ENCODE data around the gene YDJC.
"Not testable (repeated sequence)": the region's sequence is repeated elsewhere in the genome, so short reads cannot be mapped to it uniquely, and the experiment has no call there.

Gene YDJC

GRCh38 chr22:21615731-21616130 lies 14.1 kb downstream of the YDJC start:
- H3K9me3 Mint-ChIP-seq = no peaks in the 10 kb centered on the region
- H3K27me3 Mint-ChIP-seq = no peaks in the 10 kb centered on the region
- H3K36me3 Mint-ChIP-seq (ENCODE audit: low read depth) = peaks cover 98% of the 10 kb centered on the region
- peaks cover 50% of the 10 kb centered on the region for H3K4me1 Mint-ChIP-seq (ENCODE audit: low read depth)
- intact Hi-C loops (cut with micrococcal nuclease) = no loop called here
- H3K4me3 Mint-ChIP-seq = no peak overlapping the region
- no peak overlapping the region for H3K27ac Mint-ChIP-seq

- Mint-ChIP-seq H3K4me3 (no peak overlapping the region), H3K9me3 (no peaks in the 10 kb centered on the region), H3K27me3 (no peaks in the 10 kb centered on the region), H3K4me1 (ENCODE audit: low read depth) (peaks cover 33% of the 10 kb centered on the region), H3K27ac (no peak overlapping the region), H3K36me3 (ENCODE audit: low read depth) (peaks cover 98% of the 10 kb centered on the region)
- intact Hi-C loops (cut with micrococcal nuclease) = no loop called here
These were observed 16.1 kb downstream of the YDJC start for GRCh38 chr22:21613553-21614233.

GRCh38 chr22:21612858-21613257 lies 17.0 kb downstream of the YDJC start:
- Mint-ChIP-seq H3K9me3 (no peaks in the 10 kb centered on the region), H3K36me3 (ENCODE audit: low read depth) (peaks cover 93% of the 10 kb centered on the region), H3K4me1 (ENCODE audit: low read depth) (peaks cover 33% of the 10 kb centered on the region), H3K27ac (no peak overlapping the region), H3K27me3 (no peaks in the 10 kb centered on the region), H3K4me3 (no peak overlapping the region)
- intact Hi-C loops (cut with micrococcal nuclease) = no loop called here

- Mint-ChIP-seq H3K4me1 (ENCODE audit: low read depth) (peaks cover 41% of the 10 kb centered on the region), H3K27ac (no peak overlapping the region), H3K27me3 (no peaks in the 10 kb centered on the region), H3K36me3 (ENCODE audit: low read depth) (peaks cover 86% of the 10 kb centered on the region), H3K4me3 (no peak overlapping the region), H3K9me3 (no peaks in the 10 kb centered on the region)
- intact Hi-C loops (cut with micrococcal nuclease) = no loop called here
These were observed 18.4 kb downstream of the YDJC start for GRCh38 chr22:21611210-21611977.

GRCh38 chr22:21609556-21610157 lies 20.2 kb downstream of the YDJC start:
- H3K4me1 Mint-ChIP-seq (ENCODE audit: low read depth) = peaks cover 49% of the 10 kb centered on the region

GRCh38 chr22:21606775-21607174 lies 23.0 kb downstream of the YDJC start:
- Mint-ChIP-seq H3K27me3 (no peaks in the 10 kb centered on the region), H3K27ac (peak overlapping the region; percentile 11), H3K9me3 (no peaks in the 10 kb centered on the region), H3K4me3 (no peak overlapping the region), H3K4me1 (ENCODE audit: low read depth) (peaks cover 54% of the 10 kb centered on the region), H3K36me3 (ENCODE audit: low read depth) (peaks cover 62% of the 10 kb centered on the region)
- intact Hi-C loops (cut with micrococcal nuclease) = no loop called here

More at GRCh38 chr22:21609556-21610157, 20.2 kb downstream of the YDJC start:
- H3K9me3 Mint-ChIP-seq; intact Hi-C loops (cut with micrococcal nuclease); H3K27ac Mint-ChIP-seq; H3K27me3 Mint-ChIP-seq; H3K4me3 Mint-ChIP-seq: not testable (repeated sequence)
- H3K36me3 Mint-ChIP-seq (ENCODE audit: low read depth) = peaks cover 80% of the 10 kb centered on the region

- H3K27ac Mint-ChIP-seq = no peak overlapping the region
- no peaks in the 10 kb centered on the region for H3K27me3 Mint-ChIP-seq
- peaks cover 49% of the 10 kb centered on the region for H3K4me1 Mint-ChIP-seq (ENCODE audit: low read depth)
- no peaks in the 10 kb centered on the region for H3K9me3 Mint-ChIP-seq
- intact Hi-C loops (cut with micrococcal nuclease) = no loop called here
- H3K36me3 Mint-ChIP-seq (ENCODE audit: low read depth) = peaks cover 54% of the 10 kb centered on the region
- no peak overlapping the region for H3K4me3 Mint-ChIP-seq
These were observed 23.8 kb downstream of the YDJC start for GRCh38 chr22:21605887-21606564.

- peaks cover 56% of the 10 kb centered on the region for H3K4me1 Mint-ChIP-seq (ENCODE audit: low read depth)
- intact Hi-C loops (cut with micrococcal nuclease) = no loop called here
- no peaks in the 10 kb centered on the region for H3K27me3 Mint-ChIP-seq
- H3K4me3 Mint-ChIP-seq = no peak overlapping the region
- H3K9me3 Mint-ChIP-seq = no peaks in the 10 kb centered on the region
- peaks cover 47% of the 10 kb centered on the region for H3K36me3 Mint-ChIP-seq (ENCODE audit: low read depth)
- peak overlapping the region; percentile 27 for H3K27ac Mint-ChIP-seq
These were observed 25.8 kb downstream of the YDJC start for GRCh38 chr22:21603973-21604372.

GRCh38 chr22:21602579-21602978 lies 27.2 kb downstream of the YDJC start:
- H3K4me1 Mint-ChIP-seq (ENCODE audit: low read depth) = peaks cover 62% of the 10 kb centered on the region
- intact Hi-C loops (cut with micrococcal nuclease) = no loop called here
- H3K9me3 Mint-ChIP-seq = no peaks in the 10 kb centered on the region
- H3K4me3 Mint-ChIP-seq = no peak overlapping the region
- H3K27ac Mint-ChIP-seq = no peak overlapping the region
- no peaks in the 10 kb centered on the region for H3K27me3 Mint-ChIP-seq
- peaks cover 51% of the 10 kb centered on the region for H3K36me3 Mint-ChIP-seq (ENCODE audit: low read depth)

GRCh38 chr22:21599053-21599893 lies 30.5 kb downstream of the YDJC start:
- H3K4me1 Mint-ChIP-seq (ENCODE audit: low read depth) = peaks cover 50% of the 10 kb centered on the region
- H3K27ac Mint-ChIP-seq = peak overlapping the region; percentile 46
- H3K9me3 Mint-ChIP-seq = no peaks in the 10 kb centered on the region
- no peak overlapping the region for H3K4me3 Mint-ChIP-seq
- intact Hi-C loops (cut with micrococcal nuclease) = no loop called here
- no peaks in the 10 kb centered on the region for H3K27me3 Mint-ChIP-seq
- H3K36me3 Mint-ChIP-seq (ENCODE audit: low read depth) = peaks cover 61% of the 10 kb centered on the region

- Mint-ChIP-seq H3K27ac (no peak overlapping the region), H3K27me3 (no peaks in the 10 kb centered on the region), H3K9me3 (no peaks in the 10 kb centered on the region), H3K4me1 (ENCODE audit: low read depth) (peaks cover 60% of the 10 kb centered on the region), H3K4me3 (no peak overlapping the region), H3K36me3 (ENCODE audit: low read depth) (peaks cover 70% of the 10 kb centered on the region)
- intact Hi-C loops (cut with micrococcal nuclease) = no loop called here
These were observed 31.5 kb downstream of the YDJC start for GRCh38 chr22:21598302-21598701.

GRCh38 chr22:21596356-21597135 lies 33.3 kb downstream of the YDJC start:
- H3K4me3 Mint-ChIP-seq; intact Hi-C loops (cut with micrococcal nuclease); H3K27me3 Mint-ChIP-seq; H3K27ac Mint-ChIP-seq; H3K9me3 Mint-ChIP-seq: not testable (repeated sequence)
- Mint-ChIP-seq H3K4me1 (ENCODE audit: low read depth) (peaks cover 55% of the 10 kb centered on the region), H3K36me3 (ENCODE audit: low read depth) (peaks cover 77% of the 10 kb centered on the region)

Measured in dendritic cell treated with granulocyte-macrophage colony-stimulating factor and Interleukin-4, amounts not matched to agents 40 ng/mL and 50 ng/mL, for 4 days (primary cell).